GM21825 (cell line): ENCODE data around the gene SLC41A1.

ENCODE experiments used
- ATAC-seq: cut with Tn5 transposase; IDR thresholded peaks from one replicate; pipeline ENCODE4 v1.9.1; 2021; ENCODE audit warnings: mild to moderate bottlenecking, moderate library complexity; ENCODE audit not compliant: unreplicated experiment

Gene SLC41A1

DNA sequence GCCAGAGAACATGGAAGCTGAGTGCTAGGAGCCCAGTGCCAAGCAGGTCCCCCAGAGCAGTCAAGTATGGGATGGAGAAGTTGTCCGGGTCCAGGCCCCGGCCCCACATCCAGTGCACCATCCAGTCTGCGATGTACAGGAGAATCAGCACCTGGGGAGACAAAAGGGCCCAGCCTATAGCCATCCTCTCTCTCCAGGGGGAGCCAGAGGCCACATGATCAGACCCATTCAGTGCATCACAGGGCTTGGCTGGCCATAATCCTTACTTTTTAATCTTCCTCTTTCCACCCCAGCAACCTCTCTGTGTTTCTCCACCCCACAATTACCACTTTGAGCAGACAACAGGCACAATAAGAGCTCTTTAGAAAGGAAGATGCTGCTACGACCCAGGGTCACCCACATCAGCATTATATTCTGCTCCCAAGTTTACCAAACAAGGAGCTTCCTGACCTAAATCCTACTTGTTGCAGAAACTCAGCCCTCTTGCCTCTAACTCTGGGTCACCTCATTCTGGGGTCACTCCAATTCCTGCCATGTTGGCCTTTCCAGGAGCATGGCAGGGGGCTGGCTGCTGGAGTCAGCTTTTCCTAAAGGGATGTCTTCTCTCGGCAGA lies 21.3 kb downstream of the SLC41A1 start:
- ATAC-seq = no peak

DNA sequence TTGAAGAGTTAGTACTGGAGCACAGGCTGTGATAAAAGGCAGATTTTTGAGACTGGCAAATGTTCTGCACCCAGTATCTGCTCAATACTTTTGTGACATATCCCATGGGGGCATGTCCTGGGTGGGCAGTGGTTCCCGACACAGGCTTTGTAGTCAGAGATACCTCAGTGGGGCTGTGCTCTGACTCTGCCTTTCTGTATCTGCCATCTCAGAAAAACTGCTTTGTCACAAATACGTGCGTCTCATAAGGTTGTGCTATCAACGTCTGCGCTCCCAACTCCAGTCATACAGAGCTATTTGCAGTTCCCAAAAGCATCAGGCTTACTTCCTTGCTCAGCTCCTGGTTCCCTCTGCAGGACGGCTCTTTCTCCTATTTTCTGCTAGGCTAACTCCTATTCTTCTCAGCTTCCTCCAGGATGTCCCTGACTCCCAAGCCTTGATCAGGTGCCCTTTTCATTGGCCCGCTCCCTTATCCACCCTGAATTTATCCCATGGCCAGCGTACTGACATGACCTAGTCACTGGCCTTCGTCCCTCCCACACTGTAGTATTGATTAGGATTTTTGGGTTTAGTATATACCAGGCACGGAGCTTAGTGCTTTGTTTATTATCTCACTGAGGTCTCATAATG lies 25.6 kb downstream of the SLC41A1 start:
- ATAC-seq = no peak

DNA sequence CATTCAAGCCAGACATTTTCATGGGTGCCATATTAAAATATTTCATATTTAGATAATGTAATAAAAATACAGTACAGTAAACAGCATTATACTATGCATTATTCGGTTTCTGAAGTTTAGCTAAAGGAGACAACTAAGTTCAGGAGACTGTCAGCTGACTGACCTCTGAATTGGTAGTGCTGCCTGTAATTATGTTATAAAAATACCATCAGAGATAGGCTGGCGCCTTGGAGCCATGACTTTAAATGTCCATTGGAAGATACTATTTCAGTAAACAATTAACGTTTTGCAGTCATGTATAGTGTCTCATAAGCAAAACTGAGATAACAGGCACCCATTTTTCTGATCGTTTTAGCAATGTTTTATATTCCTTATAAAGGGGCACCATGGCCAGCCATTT lies 26.4 kb downstream of the SLC41A1 start:
- ATAC-seq = no peak

DNA sequence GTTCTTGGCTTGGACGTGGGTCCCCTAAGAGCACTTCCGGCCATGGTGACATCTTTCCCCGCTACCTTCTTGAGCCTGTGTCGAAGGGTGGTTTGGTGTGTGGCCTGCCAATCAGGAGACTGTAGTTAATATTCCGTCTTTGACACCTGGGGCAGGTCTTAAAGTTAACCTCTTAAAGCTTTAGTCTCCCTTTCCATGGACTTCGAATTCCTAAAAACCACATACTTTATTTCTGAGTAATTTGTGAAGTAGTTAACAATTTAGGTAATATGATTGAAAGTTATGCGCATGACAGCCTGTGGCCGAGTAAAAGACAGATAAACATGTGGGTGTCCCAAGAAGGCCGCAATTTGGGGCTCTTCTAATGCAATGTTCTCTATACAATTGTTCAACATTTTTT lies 27.6 kb downstream of the SLC41A1 start:
- no peak for ATAC-seq

DNA sequence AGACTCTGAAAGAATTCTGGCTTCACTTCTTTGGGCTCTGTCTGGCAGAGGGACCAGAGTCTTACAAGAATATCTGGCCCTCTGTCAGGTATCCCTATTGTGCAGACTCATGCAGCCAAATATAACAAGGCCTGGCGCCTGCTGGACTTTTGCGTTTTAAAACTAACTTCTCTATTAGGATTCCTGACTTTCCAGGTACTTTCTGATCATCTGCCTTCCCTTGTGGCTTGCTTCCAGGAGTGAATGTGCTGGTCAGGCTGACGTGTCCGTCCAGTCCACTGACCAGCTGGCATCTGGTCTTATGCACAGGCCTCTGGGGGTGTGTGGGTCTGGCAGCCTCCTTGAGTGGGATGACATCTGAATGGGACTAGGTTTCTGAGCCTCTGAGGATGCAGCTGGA lies 29.1 kb downstream of the SLC41A1 start:
- no peak for ATAC-seq

DNA sequence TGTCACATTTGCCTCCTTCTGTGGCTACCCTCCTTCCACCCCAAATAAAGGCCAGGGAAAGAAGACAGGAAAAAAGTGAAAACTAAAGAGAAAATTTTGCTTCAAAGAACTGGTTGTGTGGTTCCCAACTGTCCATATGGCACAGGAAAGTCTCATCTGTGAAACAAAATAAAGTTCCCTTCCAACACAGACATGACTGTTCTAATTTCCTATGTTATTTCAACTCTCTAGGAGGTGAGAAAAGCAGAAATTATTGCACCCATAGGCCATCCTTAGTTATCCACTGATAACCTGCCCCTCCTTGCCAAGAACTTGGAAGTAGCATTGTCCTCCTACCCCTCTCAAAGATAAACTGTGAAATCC lies 29.6 kb downstream of the SLC41A1 start:
- ATAC-seq = no peak

DNA sequence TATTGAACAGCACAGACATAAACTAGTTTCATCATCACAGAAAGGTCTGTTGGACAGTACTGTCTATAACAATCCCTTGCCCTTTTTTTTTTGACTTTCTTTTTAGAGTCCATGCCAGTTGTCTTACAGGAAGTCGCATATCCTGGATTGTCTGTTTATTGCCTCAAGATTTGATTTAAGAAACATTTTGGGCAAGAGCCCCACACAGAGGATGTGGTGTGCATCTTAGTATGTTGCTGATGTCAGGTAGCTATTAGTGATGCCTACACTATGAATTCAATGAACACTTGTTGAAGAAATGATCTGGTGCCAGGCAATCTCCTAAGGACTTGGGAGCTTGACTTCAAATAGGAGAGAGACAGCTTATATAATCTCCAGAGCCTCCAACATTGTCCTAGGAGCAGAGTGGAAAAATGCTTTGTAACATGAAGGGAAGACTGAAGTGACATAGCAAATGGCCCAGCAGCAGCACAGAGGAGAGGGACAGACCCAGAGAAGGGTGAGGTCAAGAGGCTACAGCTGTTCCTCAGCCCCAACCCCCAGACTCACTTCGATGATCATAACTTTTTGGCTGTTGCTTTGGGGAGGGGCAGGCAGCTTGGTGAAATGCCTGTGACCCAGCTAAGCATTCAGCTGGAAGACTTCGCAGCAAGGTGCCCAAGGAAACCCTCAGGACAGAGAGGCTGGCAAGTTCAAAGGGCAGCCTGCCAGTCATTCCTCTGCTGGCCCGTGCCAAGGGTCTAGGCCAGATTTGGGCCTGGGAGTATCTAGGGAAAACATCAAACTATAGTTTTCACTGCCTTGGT lies 30.2 kb downstream of the SLC41A1 start:
- no peak for ATAC-seq

DNA sequence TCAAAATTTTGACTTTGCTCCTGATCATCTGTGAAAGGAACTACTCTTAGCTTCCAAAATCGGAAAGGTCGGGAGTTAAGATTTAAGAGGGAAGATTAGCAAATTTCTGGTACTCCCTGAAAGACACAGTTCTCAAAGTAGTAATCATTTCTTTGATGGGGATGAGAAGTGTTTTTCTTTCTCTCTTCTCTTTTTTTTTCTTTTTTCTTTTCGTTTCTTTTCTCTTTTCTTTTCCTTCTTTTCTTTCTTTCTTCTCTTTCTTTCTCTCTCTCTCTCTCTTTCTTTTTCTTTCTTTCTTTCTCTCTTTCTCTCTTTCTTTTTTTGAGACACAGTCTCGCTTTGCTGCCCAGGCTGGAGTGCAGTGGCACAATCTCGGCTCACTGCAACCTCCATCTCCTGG lies 32.7 kb downstream of the SLC41A1 start:
- ATAC-seq = no peak

DNA sequence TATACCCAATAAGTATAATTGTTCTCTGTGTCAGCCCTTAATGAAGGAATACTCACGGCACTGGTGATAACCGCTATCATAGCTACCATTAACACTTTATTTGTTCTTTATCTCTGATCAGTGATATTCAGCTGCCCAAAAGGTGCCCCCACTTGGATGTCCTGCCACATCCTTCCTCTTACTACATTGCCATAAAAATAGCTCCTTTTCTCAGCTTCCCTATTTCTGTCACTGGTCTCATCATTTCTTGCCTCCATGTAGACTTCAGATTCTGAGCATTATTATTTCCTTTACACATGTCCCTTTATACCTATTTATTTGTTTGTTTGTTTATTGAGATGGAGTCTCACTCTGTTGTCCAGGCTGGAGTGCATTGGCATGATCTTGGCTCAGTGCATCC lies 35.0 kb downstream of the SLC41A1 start:
- ATAC-seq = no peak

DNA sequence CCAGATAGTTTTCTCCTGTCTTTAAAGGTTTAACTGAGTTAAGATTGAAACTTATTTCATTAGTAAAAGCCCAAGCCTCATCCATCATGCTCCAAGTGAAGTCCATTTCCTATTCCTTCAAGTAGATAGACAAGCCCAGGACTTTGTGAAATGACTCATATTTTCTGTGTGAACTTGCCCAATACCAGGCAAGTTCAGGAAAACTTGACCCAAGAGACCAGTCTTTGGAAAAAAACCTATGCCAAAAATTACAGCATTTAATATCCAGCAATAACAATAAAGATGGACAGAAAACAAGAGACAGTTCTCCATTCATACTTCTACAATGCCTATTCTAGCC lies 37.3 kb downstream of the SLC41A1 start:
- no peak for ATAC-seq

DNA sequence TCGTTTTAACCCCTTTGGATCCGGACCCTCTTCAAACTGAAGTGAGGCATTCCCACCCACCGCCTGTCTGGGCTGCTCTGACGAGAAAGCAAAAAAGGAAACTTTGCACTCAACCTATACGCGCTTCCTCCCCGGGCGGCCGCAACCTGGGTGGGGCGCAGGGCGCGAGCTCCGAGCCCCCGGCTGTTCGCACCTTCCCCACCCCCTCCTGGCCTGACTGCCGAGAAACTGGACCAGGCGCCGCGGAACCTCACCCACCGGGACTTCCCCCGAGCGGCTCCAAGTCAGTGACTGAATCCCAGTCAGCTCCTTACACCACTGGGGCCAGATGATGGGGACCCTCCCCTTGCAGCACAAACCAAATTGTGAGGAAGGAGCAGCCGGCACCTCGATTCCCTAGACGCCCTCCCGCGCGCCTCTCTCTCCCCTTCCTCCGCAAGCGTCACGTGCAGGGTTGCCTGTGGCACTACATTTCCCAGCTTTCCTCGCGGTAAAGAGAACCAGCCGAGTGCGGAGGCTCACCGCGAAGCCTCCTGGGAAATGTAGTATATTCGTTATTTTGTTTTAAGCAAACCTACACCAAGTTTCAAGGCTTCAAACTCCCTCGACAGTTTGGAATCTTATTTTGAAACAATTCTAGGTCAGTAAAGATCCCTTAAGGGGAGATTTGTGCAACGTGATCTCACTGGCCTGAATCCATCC lies 37.8 kb downstream of the SLC41A1 start, which contains the start of gene RAB29:
Gene RAB29 (minus strand): TSS at position 468 of the 702 bp plus-strand sequence. CDS start 526 bp downstream, outside the sequence.
- peak; percentile 71 for ATAC-seq

DNA sequence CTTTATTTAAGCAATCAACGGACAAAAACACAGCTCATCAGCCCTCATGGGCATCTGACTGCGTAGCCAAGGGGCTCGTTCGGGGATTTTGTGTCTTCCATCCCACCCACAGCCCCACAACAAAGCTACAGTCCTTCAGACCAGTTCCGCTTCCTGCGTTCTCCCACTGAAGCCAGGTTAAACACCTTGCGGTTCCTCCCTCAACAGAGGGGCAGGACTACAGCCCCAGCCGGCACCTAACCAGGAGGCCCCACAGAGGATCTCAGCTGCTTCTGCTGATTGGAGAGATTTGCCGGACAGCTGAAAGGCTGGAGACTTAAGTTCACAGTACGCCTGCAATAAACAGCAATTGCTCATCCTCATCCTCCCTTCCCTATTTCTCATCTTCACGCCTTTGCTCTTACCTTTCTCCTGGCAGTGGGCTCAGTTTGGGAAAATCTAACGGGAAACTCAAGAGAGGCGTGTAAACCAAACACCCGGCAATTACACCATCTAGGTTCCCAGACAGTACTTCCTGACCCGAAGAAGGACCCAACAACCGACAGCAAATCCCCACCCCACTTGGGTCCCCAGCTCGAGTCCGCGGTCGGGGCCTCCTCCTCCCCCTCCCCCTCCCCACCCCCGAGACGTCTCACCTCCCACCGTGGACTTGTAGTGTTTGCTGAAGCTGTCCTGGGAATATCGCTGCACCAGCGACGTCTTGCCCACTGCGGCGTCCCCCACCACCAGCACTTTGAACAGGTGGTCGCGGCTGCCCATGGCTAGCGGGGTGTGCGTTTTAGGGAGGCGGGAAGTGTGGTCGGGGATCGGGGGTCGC lies 38.6 kb downstream of the SLC41A1 start:
- no peak for ATAC-seq

DNA sequence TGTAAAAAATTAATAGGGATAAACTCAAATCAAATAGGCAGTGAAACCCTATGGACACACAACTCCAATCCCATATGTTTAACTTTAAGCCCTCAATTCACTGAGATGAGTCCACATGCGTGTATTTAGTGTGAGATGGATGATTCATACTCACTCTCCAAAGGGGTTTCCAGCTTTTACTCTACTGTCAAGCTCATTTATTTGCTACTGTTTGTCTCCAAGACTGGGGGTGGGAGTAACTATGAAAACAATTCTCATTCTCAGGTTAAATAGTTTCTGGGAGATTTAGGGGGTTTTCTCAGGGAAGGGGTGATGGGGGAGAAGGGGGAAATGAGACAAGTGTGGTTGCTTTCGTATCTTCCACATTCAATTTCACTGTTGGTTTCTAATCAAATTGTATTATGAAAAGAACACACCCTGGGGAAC lies 40.4 kb downstream of the SLC41A1 start:
- ATAC-seq = no peak

DNA sequence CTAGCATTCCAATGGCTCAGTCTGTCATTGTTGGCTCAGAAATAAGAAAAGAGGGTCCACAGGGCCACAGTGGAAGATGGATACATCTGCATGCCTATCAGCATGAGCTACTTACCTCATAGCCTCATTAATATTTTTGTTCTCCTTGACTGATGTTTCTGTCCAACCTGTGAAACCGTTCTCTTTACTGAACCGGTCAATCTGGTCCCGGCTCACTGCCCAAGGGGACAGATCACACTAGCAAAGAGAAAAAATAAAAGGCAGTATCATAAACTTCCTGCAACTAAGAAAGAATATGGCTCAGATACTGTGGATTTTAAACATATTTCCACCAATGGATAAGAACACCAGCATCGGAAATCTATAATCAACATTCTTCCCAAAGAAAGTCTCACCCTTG lies 42.4 kb downstream of the SLC41A1 start:
- no peak for ATAC-seq

DNA sequence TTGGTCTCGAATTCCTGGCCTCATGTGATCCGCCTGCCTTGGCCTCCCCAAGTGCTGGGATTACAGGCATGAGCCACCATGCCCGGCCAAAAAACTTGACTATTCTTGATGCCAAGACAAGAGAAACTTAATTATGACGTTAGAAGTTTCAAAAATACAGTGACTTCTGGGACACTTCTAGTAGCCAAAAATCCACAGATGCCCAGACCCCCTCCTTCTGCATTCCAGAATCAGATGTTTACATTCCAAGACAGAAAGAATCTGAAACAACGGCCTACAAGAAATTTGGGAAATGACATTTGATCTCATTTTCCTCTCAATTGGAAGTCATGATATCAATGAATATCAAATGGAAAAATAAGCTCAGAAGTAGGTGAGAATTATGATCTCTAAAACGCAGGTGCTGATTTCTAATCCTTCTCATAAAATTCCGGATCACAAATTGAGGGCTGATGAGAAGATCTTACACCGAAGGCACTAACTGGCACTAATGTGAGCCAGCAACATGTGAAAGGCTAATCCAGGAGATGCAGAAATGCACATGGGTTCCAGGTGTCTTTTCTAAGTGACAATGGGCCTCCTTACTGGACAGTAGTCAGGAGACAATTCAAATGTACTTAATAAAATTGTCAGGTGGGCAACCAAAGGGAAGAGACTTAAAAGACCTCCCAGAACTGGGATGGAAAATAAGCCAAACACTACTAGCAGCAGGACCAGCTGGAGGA lies 43.2 kb downstream of the SLC41A1 start:
- no peak for ATAC-seq

DNA sequence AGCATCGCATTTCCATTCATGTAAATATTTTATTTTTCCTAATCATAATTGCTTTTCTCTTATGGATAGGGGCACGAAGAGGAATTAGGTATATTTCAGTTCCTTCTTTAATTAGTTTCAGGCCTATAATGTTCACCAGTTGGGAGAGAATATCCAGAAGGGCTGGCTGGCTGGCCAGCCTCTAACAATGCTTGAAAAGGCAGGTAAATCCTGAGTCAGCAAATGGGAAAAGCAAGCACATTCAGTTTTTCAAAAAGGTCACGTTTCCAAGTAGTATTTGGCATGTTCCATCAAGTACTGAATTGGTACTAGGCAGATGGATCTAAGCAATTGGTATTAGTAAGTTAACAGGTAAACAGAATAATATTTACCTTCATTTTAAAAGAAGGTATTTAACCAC lies 45.8 kb downstream of the SLC41A1 start:
- ATAC-seq = no peak

DNA sequence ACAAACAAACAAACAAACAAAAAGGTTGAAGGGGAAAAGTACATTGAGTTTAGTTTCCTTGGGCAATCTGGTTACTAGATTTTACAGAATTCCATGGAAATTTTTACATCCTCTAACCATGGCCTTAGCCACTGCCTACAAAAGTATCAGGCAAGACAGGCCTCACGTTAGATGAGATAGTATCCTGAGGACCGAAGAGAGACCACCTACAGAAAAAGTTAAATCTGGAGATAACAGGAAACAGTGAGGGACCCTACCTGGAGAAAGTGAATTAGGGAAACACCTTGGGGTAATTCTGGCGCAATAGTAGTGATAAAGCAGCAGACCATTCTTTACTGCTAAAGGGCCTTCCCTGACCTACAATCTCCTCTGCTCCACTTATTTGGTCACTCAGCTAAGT lies 46.4 kb downstream of the SLC41A1 start:
- ATAC-seq = no peak

DNA sequence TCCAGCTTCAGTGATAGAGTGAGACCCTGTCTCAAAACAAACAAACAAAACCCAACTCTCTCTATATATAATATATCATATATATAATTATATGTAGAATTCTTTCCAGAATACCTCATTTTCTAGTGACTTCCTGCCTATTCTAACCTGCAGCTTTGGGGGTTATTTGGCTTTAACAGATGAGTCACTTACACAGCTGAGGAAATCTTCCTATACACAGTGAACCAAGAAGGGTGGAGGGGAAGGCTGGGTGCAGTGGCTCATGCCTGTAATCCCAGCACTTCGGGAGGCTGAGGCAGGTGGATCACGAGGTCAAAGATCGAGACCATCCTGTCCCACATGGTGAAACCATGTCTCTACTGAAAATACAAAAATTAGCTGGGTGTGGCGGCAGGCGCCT lies 47.0 kb downstream of the SLC41A1 start:
- no peak for ATAC-seq

DNA sequence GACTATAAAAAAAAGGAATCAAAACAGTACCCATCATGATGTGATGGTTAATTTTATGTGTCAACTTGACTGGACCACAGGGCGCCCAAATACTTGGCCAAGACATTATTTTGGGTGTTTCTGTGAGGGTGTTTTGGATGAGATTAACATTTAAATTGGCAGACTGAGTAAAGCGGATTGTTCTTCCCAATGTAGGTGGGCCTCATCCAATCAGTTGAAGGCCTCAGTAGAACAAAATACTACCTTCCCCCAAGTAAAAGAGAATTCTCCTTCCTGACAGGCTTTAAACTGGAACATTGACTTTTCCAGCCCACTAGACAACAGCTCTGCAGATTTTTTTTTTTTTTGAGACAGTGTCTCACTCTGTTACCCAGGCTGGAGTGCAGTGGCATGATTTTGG lies 48.4 kb downstream of the SLC41A1 start:
- ATAC-seq = no peak

DNA sequence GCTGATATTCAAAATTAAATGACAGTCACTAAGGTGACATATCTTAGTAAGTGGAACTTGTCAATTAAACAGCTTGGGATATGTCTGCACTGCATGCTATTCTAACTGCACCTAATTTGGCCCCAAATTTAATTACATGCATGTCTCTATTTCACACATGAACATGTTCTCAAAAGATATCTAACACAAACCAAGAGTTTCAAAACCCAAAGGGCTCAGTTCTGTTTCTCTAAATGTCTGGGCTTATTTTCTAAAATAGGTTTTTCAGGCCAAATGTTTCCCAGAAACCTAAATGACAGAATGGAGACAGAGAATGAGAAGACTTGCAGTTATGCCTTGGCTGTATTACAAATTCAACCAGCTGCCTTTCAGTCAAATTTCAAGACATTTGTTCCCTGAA lies 49.0 kb downstream of the SLC41A1 start:
- ATAC-seq = no peak
